ENCODE measurements around the gene CACNA2D4. TPM values are rescaled to one million over a fixed set of nuclear protein-coding genes. Genes with fewer than 3 reads are reported as not detected.

The CACNA2D4 gene
- total and polyA plus RNA-seq, 2 of the 13 experiments (the other 11 are each of a cell fraction or from before 2014, with no cell fraction given), result 14.2 to 136 TPM

GRCh38 chr12:1776170-1776921 is 142.1 kb downstream of the CACNA2D4 start (continued):
- TF ChIP-seq ZBTB39 (CRISPR knock-in tag; IDR thresholded peaks at IDR 0.05) (no peak), ZBTB10 (CRISPR knock-in tag; IDR thresholded peaks at IDR 0.05; ENCODE audit: borderline replicate concordance) (no peak), ZNF441 (CRISPR knock-in tag; IDR thresholded peaks at IDR 0.05; ENCODE audit: borderline replicate concordance) (no peak)

GRCh38 chr12:1773937-1774655 is 144.4 kb downstream of the CACNA2D4 start:
- TF ChIP-seq ZNF280D (CRISPR knock-in tag; IDR thresholded peaks at IDR 0.05) (no peak), ZNF83 (CRISPR knock-in tag; IDR thresholded peaks at IDR 0.05; ENCODE audit: borderline replicate concordance) (no peak)
- Histone ChIP-seq H3K27ac (ENCODE audit: extremely low read length, insufficient read depth, low read length) (no peak overlapping the region), H2AFZ (ENCODE audit: low read length) (no peak overlapping the region), H3K4me3 (replicated peaks in 1 of 3; ENCODE audit: insufficient read depth in 1 of 3, low read depth in 2 of 3, low read length in 3 of 3) (no peak overlapping the region), H4K20me1 (ENCODE audit: insufficient read depth, low read length) (no peaks in the 10 kb centered on the region), H3K9me3 (ENCODE audit: low read length) (no peaks in the 10 kb centered on the region), H3K27me3 (ENCODE audit: control insufficient read depth in 1 of 2, insufficient read depth in 2 of 2, low read length in 2 of 2) (no peaks in the 10 kb centered on the region), H3K79me2 (ENCODE audit: insufficient read depth, low read length) (peaks cover 74% of the 10 kb centered on the region), H3K4me1 (ENCODE audit: insufficient read depth, low read length) (peaks cover 21% of the 10 kb centered on the region), H3K4me2 (ENCODE audit: low read depth, low read length) (no peak overlapping the region), H3K36me3 (replicated peaks in 1 of 2; ENCODE audit: control insufficient read depth in 1 of 2, insufficient read depth in 2 of 2, low read length in 2 of 2) (peaks cover 7 to 75% of the 10 kb centered on the region in 2 experiments), H3K9ac (ENCODE audit: insufficient read depth, low read depth, low read length) (no peak overlapping the region)
- in situ Hi-C loops (cut with HindIII; ENCODE audit: extremely low pct_ligation_motif_present, low pct_unique_long_range_greater_than_20kb), result no loop called here
- no peak for FAIRE-seq
- ChIA-PET CTCF (ENCODE audit: low intra/inter-chr PET ratio, low total read pairs) (no interaction called here), POLR2A (no interaction called here)
- intact Hi-C loops (cut with micrococcal nuclease; ENCODE audit: unreplicated experiment), result no loop called here
- TSS peak; percentile 12 for BruUV-seq (replicated peaks)
- no peak for ATAC-seq
- no peak for DNase-seq (ENCODE audit: low spot score)
- over 99% methylated on average over 4 of the region's 4 CpGs for WGBS (ENCODE audit: low lambda C conversion rate)
